Right atrium auricular region (tissue), 2 donors: Measurements from ENCODE around the gene THSD4. TPM values are rescaled to one million over a fixed set of nuclear protein-coding genes. Genes with fewer than 3 reads are reported as not detected.

ENCODE experiments used
- DNase-seq: peaks from one replicate; pipeline ENCODE4 v3.0.0-alpha.2; 2019; ENCODE audit warnings: low spot score
- H3K27ac ChIP-seq, 2 donors: fragments of 200-600 bp; sonication (generic); 1 replicate in 1 of 2; 2 replicates in 1 of 2; pipeline ENCODE4 v1.5.1; 2016 to 2019
- H3K27me3 ChIP-seq, 2 donors: fragments of 200-600 bp; sonication (generic); one replicate each; pipeline versions ENCODE4 v1.5.1 to v1.6.0; 2017 to 2019
- H3K36me3 ChIP-seq: fragments of 200-600 bp; sonication (generic); one replicate; pipeline ENCODE4 v1.5.1; 2016
- H3K4me1 ChIP-seq, 2 donors: fragments of 200-600 bp; sonication (generic); one replicate each; pipeline versions ENCODE4 v1.5.1 to v1.6.0; 2017 to 2019
- H3K4me3 ChIP-seq, 2 donors: fragments of 200-600 bp; sonication (generic); 1 replicate in 1 of 2; 2 replicates in 1 of 2; pipeline ENCODE4 v1.5.1; 2017 to 2019; ENCODE audit warnings: mild to moderate bottlenecking in 1 of 2, moderate library complexity in 1 of 2
- H3K9me3 ChIP-seq, 2 donors: fragments of 200-600 bp; sonication (generic); one replicate each; pipeline ENCODE4 v1.5.1; 2019
- CTCF ChIP-seq, 2 donors: fragments of 200-600 bp; sonication (generic); IDR thresholded peaks; one replicate each; pipeline ENCODE4 v1.5.1; 2019; ENCODE audit warnings: antibody characterized with exemption in 2 of 2
- total RNA-seq, 2 donors: library from RNA; depleted of rRNA; stranded (reverse); fragments of >200 nt; gene quantifications; one replicate each; pipeline ENCODE4 v1.1.0, GENCODE V29; 2016

The THSD4 gene
- total RNA-seq, 2 donors from 2014 or later, result 41.2 to 85.3 TPM

GRCh38 chr15:71538181-71538580 lies 422.9 kb downstream of the THSD4 start:
- no peaks in the 10 kb centered on the region for H3K27me3 ChIP-seq
- no peak overlapping the region for H3K4me3 ChIP-seq
- no peak overlapping the region for H3K27ac ChIP-seq
- H3K4me1 ChIP-seq, result no peaks in the 10 kb centered on the region
- no peaks in the 10 kb centered on the region for H3K36me3 ChIP-seq
- H3K9me3 ChIP-seq, result no peaks in the 10 kb centered on the region
- no peak for DNase-seq
- no peak for TF ChIP-seq CTCF (IDR thresholded peaks at IDR 0.05)

GRCh38 chr15:71541746-71542145 lies 426.5 kb downstream of the THSD4 start:
- DNase-seq, result no peak
- Histone ChIP-seq H3K9me3 (no peaks in the 10 kb centered on the region), H3K27ac (no peak overlapping the region), H3K36me3 (no peaks in the 10 kb centered on the region), H3K4me1 (peaks cover 0 to 7% of the 10 kb centered on the region in 2 donors), H3K4me3 (no peak overlapping the region), H3K27me3 (no peaks in the 10 kb centered on the region)
- TF ChIP-seq CTCF (IDR thresholded peaks at IDR 0.05), result no peak

GRCh38 chr15:71542836-71543235 lies 427.6 kb downstream of the THSD4 start:
- H3K27me3 ChIP-seq, result no peaks in the 10 kb centered on the region
- H3K27ac ChIP-seq, result no peak overlapping the region
- no peak for TF ChIP-seq CTCF (IDR thresholded peaks at IDR 0.05)
- no peak for DNase-seq
- no peaks in the 10 kb centered on the region for H3K36me3 ChIP-seq
- H3K4me1 ChIP-seq, result peaks cover 0 to 10% of the 10 kb centered on the region in 2 donors
- no peak overlapping the region for H3K4me3 ChIP-seq
- H3K9me3 ChIP-seq, result no peaks in the 10 kb centered on the region

GRCh38 chr15:71543413-71543812 lies 428.1 kb downstream of the THSD4 start:
- H3K4me1 ChIP-seq, result peaks cover 0 to 13% of the 10 kb centered on the region in 2 donors
- DNase-seq, result no peak

GRCh38 chr15:71545223-71545760 lies 430.0 kb downstream of the THSD4 start:
- DNase-seq, result no peak

More at GRCh38 chr15:71543413-71543812, 428.1 kb downstream of the THSD4 start:
- no peak overlapping the region for H3K27ac ChIP-seq
- no peaks in the 10 kb centered on the region for H3K9me3 ChIP-seq
- no peak overlapping the region for H3K4me3 ChIP-seq
- H3K36me3 ChIP-seq, result no peaks in the 10 kb centered on the region
- H3K27me3 ChIP-seq, result no peaks in the 10 kb centered on the region
- no peak for TF ChIP-seq CTCF (IDR thresholded peaks at IDR 0.05)

More at GRCh38 chr15:71545223-71545760, 430.0 kb downstream of the THSD4 start:
- Histone ChIP-seq H3K9me3 (no peaks in the 10 kb centered on the region), H3K27me3 (no peaks in the 10 kb centered on the region), H3K4me3 (no peak overlapping the region), H3K27ac (no peak overlapping the region), H3K36me3 (no peaks in the 10 kb centered on the region), H3K4me1 (peaks cover 0 to 24% of the 10 kb centered on the region in 2 donors)
- no peak for TF ChIP-seq CTCF (IDR thresholded peaks at IDR 0.05)
